Neutrophil (primary cell): ENCODE results near the gene NTF3.
"Not testable (repeated sequence)": the region's sequence is repeated elsewhere in the genome, so short reads cannot be mapped to it uniquely, and the experiment has no call there.

Source experiments
- H3K27ac ChIP-seq: fragments of 200-600 bp; sonication (generic); 2 replicates; pipeline ENCODE4 v1.5.1; 2016; ENCODE audit warnings: mild to moderate bottlenecking, moderate library complexity
- H3K27me3 ChIP-seq: fragments of 200-600 bp; sonication (generic); 2 replicates; pipeline ENCODE4 v1.6.0; 2016; ENCODE audit warnings: mild to moderate bottlenecking
- H3K36me3 ChIP-seq: fragments of 200-600 bp; sonication (generic); 2 replicates; pipeline ENCODE4 v1.5.1; 2017
- H3K4me1 ChIP-seq, 2 experiments: fragments of 200-600 bp in 1 of 2; sonication (generic) in 1 of 2; 1 replicate in 1 of 2; 2 replicates in 1 of 2; pipeline versions ENCODE4 v1.5.1 to v1.6.1; 2013 to 2016; ENCODE audit warnings: low read depth in 1 of 2, low read length in 1 of 2, mild to moderate bottlenecking in 1 of 2, moderate library complexity in 1 of 2; ENCODE audit not compliant: control insufficient read depth in 1 of 2, insufficient read depth in 1 of 2
- H3K4me3 ChIP-seq, 2 experiments: fragments of 200-600 bp in 1 of 2; sonication (generic) in 1 of 2; 1 replicate in 1 of 2; 2 replicates in 1 of 2; pipeline ENCODE4 v1.5.1; 2013 to 2016; ENCODE audit warnings: low read depth in 1 of 2, low read length in 1 of 2, mild to moderate bottlenecking in 1 of 2, moderate library complexity in 1 of 2
- H3K9me3 ChIP-seq: fragments of 200-600 bp; sonication (generic); 2 replicates; pipeline ENCODE4 v1.5.1; 2016
- CTCF ChIP-seq: fragments of 200-600 bp; sonication (generic); IDR thresholded peaks from 2 replicates; pipeline ENCODE4 v1.5.1; 2016; ENCODE audit warnings: antibody characterized with exemption

Gene NTF3

GRCh38 chr12:5533368-5533767 is 101.5 kb downstream of the NTF3 start:
- no peaks in the 10 kb centered on the region for H3K36me3 ChIP-seq
- no peaks in the 10 kb centered on the region for H3K9me3 ChIP-seq
- no peaks in the 10 kb centered on the region for H3K4me1 ChIP-seq
- H3K27ac ChIP-seq: no peak overlapping the region
- no peak for TF ChIP-seq CTCF
- H3K27me3 ChIP-seq: peaks cover 15% of the 10 kb centered on the region
- no peak overlapping the region for H3K4me3 ChIP-seq

GRCh38 chr12:5534426-5535199 is 102.7 kb downstream of the NTF3 start:
- Histone ChIP-seq H3K4me1 (no peaks in the 10 kb centered on the region), H3K27me3 (peaks cover 21% of the 10 kb centered on the region), H3K27ac (no peak overlapping the region), H3K4me3 (no peak overlapping the region), H3K9me3 (no peaks in the 10 kb centered on the region), H3K36me3 (no peaks in the 10 kb centered on the region)
- TF ChIP-seq CTCF: no peak

GRCh38 chr12:5535541-5535940 is 103.6 kb downstream of the NTF3 start:
- H3K36me3 ChIP-seq: no peaks in the 10 kb centered on the region
- H3K4me1 ChIP-seq: no peaks in the 10 kb centered on the region
- H3K9me3 ChIP-seq: no peaks in the 10 kb centered on the region
- peaks cover 21% of the 10 kb centered on the region for H3K27me3 ChIP-seq
- no peak for TF ChIP-seq CTCF
- H3K4me3 ChIP-seq: no peak overlapping the region
- no peak overlapping the region for H3K27ac ChIP-seq

GRCh38 chr12:5537026-5537615 is 105.2 kb downstream of the NTF3 start:
- not testable (repeated sequence) for H3K4me3 ChIP-seq, H3K9me3 ChIP-seq, H3K36me3 ChIP-seq, H3K27ac ChIP-seq, H3K4me1 ChIP-seq
- H3K27me3 ChIP-seq: peaks cover 21% of the 10 kb centered on the region

- TF ChIP-seq CTCF: no peak
- Histone ChIP-seq H3K9me3 (no peaks in the 10 kb centered on the region), H3K4me3 (no peak overlapping the region), H3K36me3 (no peaks in the 10 kb centered on the region), H3K27me3 (peaks cover 16% of the 10 kb centered on the region), H3K27ac (no peak overlapping the region), H3K4me1 (no peaks in the 10 kb centered on the region)
Observed at GRCh38 chr12:5537771-5538170, 105.9 kb downstream of the NTF3 start.
